ENCODE measurements around the gene BOLA2. TPM values are rescaled to one million over a fixed set of nuclear protein-coding genes. Genes with fewer than 3 reads are reported as not detected.
"Not testable (repeated sequence)": the region's sequence is repeated elsewhere in the genome, so short reads cannot be mapped to it uniquely, and the experiment has no call there.

The BOLA2 gene
- total and polyA plus RNA-seq, 4 experiments from 2014 or later: 10.9 to 28.3 (median 17.5) TPM

- POLR2A ChIA-PET (ENCODE audit: partially characterized antibody); CTCF ChIA-PET (ENCODE audit: partially characterized antibody): not testable (repeated sequence)
Observed at GRCh38 chr16:29405249-29405648, 48.9 kb downstream of the BOLA2 start.

More at GRCh38 chr16:29405249-29405648, 48.9 kb downstream of the BOLA2 start:
- H3K4me3 ChIP-seq (ENCODE audit: low read length in 2 of 2); H3K36me3 Mint-ChIP-seq; H3K27ac Mint-ChIP-seq; H3K9me3 ChIP-seq (ENCODE audit: control insufficient read depth in 1 of 2, low read length in 2 of 2); H3K9me3 Mint-ChIP-seq; H3K36me3 ChIP-seq (ENCODE audit: insufficient read depth, low read length); H3K4me3 Mint-ChIP-seq; intact Hi-C loops (cut with micrococcal nuclease); H3K27ac ChIP-seq (ENCODE audit: low read depth, low read length); DNase-seq; H3K27me3 ChIP-seq (ENCODE audit: insufficient read depth, low read length); H3K4me1 ChIP-seq (ENCODE audit: insufficient read depth, low read length); H3K27me3 Mint-ChIP-seq; H3K4me1 Mint-ChIP-seq: not testable (repeated sequence)

Other genes with a start within 250 kb of the BOLA2 start
- 1 to 10 TPM; 2.1 to 2.2 TPM for gene NPIPB11, start 47.6 kb downstream of the BOLA2 start, total RNA-seq
- under 1 TPM in 1 of 2 donors, not detected in 1; 0.37 TPM for gene NPIPB11, start 47.6 kb downstream of the BOLA2 start, polyA plus RNA-seq
- 10 to 100 TPM; 34.6 to 43.0 TPM for gene SLX1B, start 182 bp upstream of the BOLA2 start, total RNA-seq
- 10 to 100 TPM in 1 of 2 donors, 1 to 10 TPM in 1; 5.1 to 13.9 TPM for gene SLX1B, start 182 bp upstream of the BOLA2 start, polyA plus RNA-seq
- 1 to 10 TPM; 3.8 to 6.2 TPM for gene SULT1A4, start 5.6 kb upstream of the BOLA2 start, total RNA-seq
- gene SULT1A4, start 5.6 kb upstream of the BOLA2 start, polyA plus RNA-seq: 1 to 10 TPM in 1 of 2 donors, not detected in 1; 1.8 TPM
- 10 to 100 TPM; 66.8 to 78.8 TPM for gene NPIPB12, start 52.1 kb upstream of the BOLA2 start, total RNA-seq
- gene NPIPB12, start 52.1 kb upstream of the BOLA2 start, polyA plus RNA-seq: 10 to 100 TPM in 1 of 2 donors, 1 to 10 TPM in 1; 1.4 to 15.0 TPM
- 100 to 1,000 TPM; 168 to 175 TPM for gene SPN, start 208.9 kb upstream of the BOLA2 start, total RNA-seq
- gene SPN, start 208.9 kb upstream of the BOLA2 start, polyA plus RNA-seq: 100 to 1,000 TPM in 1 of 2 donors, 10 to 100 TPM in 1; 86.3 to 208 TPM
- gene QPRT, start 224.8 kb upstream of the BOLA2 start, total RNA-seq: 1 to 10 TPM in 1 of 2 experiments, under 1 TPM in 1; 0.99 to 1.1 TPM
- under 1 TPM; 0.53 to 0.69 TPM for gene QPRT, start 224.8 kb upstream of the BOLA2 start, polyA plus RNA-seq